ENCODE data around the gene INTS1.

GRCh38 chr7:1539181-1539881 is 35.1 kb upstream of the INTS1 start:
- no peak for TF ChIP-seq CTCF (IDR thresholded peaks at IDR 0.05)
- TF ChIP-seq POLR2AphosphoS5 (IDR thresholded peaks at IDR 0.05): no peak
- TF ChIP-seq POLR2A (IDR thresholded peaks at IDR 0.05; ENCODE audit: low read depth): no peak
- no peak for TF ChIP-seq EP300 (IDR thresholded peaks at IDR 0.05)
